Fibroblast of lung (primary cell): ENCODE results near the gene MED28.

Experiments used
- CTCF ChIP-seq, 2 donors: IDR thresholded peaks in 1 of 2; conservative IDR thresholded peaks in 1 of 2; 1 replicate in 1 of 2; 2 replicates in 1 of 2; pipeline ENCODE4 v1.5.1; 2011 to 2012; ENCODE audit warnings: low read length in 2 of 2, control low read depth in 1 of 2, inconsistent platforms in 1 of 2, low read depth in 1 of 2, mild to moderate bottlenecking in 1 of 2
- EZH2 ChIP-seq: IDR thresholded peaks from 2 replicates; pipeline ENCODE4 v1.5.1; 2012; ENCODE audit warnings: low read length, control low read depth, mild to moderate bottlenecking; ENCODE audit errors: missing control alignments

- TF ChIP-seq CTCF (conservative IDR thresholded peaks at IDR 0.05 in 1 of 2, IDR thresholded peaks at IDR 0.05 in 1 of 2; ENCODE audit: low read depth in 1 of 2, low read length in 2 of 2), result no peak
- no peak for TF ChIP-seq EZH2
Measured at GRCh38 chr4:17657090-17657489, 42.6 kb downstream of the MED28 start.
